ENCODE data around the gene PROX1. TPM values are rescaled to one million over a fixed set of nuclear protein-coding genes. Genes with fewer than 3 reads are reported as not detected.

The PROX1 gene
- total and polyA plus RNA-seq, 9 of the 15 experiments (the other 6 are each of a cell fraction or from before 2014, with no cell fraction given), result 0.14 to 0.22 TPM; not detected in 7

DNA sequence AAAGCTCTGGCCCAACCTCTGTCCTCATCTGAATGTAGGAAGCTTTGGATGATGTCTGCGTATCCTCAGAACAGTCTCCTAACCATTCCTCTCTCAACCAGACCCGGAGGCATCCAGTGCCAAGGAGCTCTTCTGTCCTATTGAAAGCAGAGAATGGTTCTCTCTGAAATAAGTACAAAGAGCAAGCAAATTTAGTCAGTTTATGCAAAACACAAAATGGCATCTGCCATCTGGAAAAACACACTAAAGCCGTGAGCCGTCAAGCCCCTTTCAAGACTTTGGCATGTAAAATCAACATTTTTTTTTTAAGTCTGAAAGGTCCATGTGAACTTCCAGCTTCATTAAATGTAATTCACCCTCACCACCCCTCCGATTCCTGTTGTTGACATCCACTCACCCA lies 21.7 kb upstream of the PROX1 start:
- Histone ChIP-seq H3K9ac (ENCODE audit: insufficient read depth in 1 of 2, low read depth in 2 of 2, low read length in 2 of 2) (no peak overlapping the region), H3K79me2 (ENCODE audit: control insufficient read depth, insufficient read depth, low read length) (no peaks in the 10 kb centered on the region), H2AFZ (ENCODE audit: low read depth, low read length) (no peak overlapping the region), H4K20me1 (replicated peaks; ENCODE audit: control insufficient read depth, insufficient read depth, low read length) (no peaks in the 10 kb centered on the region), H3K27me3 (ENCODE audit: control insufficient read depth in 2 of 2, insufficient read depth in 2 of 2, low read length in 2 of 2) (no peaks in the 10 kb centered on the region), H3K9me1 (ENCODE audit: control insufficient read depth, insufficient read depth, low read length) (no peaks in the 10 kb centered on the region), H3K4me1 (replicated peaks in 1 of 2; ENCODE audit: control insufficient read depth in 2 of 2, insufficient read depth in 2 of 2, low read length in 2 of 2) (no peaks in the 10 kb centered on the region), H3K4me2 (ENCODE audit: insufficient read depth, low read length) (no peak overlapping the region), H3K9me3 (replicated peaks; ENCODE audit: control insufficient read depth, insufficient read depth, low read depth, low read length) (no peaks in the 10 kb centered on the region), H3K36me3 (ENCODE audit: control insufficient read depth, insufficient read depth, low read length) (no peaks in the 10 kb centered on the region), H3K4me3 (no peak overlapping the region), H3K27ac (ENCODE audit: extremely low read depth, low read depth, low read length) (no peak overlapping the region)
- DNase-seq (ENCODE audit: extremely low read depth in 1 of 4, low spot score in 3 of 4) (no peak), FAIRE-seq (no peak), ATAC-seq (no peak)
- ChIA-PET POLR2A (no interaction called here), CTCF (ENCODE audit: low intra/inter-chr PET ratio) (no interaction called here)
- BruUV-seq (replicated peaks), result no TSS peak
- 0% methylated on average over 5 of the region's 5 CpGs for WGBS (ENCODE audit: insufficient coverage, low coverage, missing lambda C conversion rate)
- no peak for TF ChIP-seq MXI1 (IDR thresholded peaks at IDR 0.05; ENCODE audit: low read depth, low read length)
- TF ChIP-seq, protein P1, sequence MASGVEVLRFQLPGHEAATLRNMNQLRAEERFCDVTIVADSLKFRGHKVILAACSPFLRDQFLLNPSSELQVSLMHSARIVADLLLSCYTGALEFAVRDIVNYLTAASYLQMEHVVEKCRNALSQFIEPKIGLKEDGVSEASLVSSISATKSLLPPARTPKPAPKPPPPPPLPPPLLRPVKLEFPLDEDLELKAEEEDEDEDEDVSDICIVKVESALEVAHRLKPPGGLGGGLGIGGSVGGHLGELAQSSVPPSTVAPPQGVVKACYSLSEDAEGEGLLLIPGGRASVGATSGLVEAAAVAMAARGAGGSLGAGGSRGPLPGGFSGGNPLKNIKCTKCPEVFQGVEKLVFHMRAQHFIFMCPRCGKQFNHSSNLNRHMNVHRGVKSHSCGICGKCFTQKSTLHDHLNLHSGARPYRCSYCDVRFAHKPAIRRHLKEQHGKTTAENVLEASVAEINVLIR (CRISPR knock-in tag; IDR thresholded peaks at IDR 0.05), result no peak
- TF ChIP-seq PTBP1 (IDR thresholded peaks at IDR 0.05; ENCODE audit: low read depth, low read length), result no peak
- in situ Hi-C loops (cut with MboI), result no loop called here
- intact Hi-C loops (cut with micrococcal nuclease), result no loop called here

DNA sequence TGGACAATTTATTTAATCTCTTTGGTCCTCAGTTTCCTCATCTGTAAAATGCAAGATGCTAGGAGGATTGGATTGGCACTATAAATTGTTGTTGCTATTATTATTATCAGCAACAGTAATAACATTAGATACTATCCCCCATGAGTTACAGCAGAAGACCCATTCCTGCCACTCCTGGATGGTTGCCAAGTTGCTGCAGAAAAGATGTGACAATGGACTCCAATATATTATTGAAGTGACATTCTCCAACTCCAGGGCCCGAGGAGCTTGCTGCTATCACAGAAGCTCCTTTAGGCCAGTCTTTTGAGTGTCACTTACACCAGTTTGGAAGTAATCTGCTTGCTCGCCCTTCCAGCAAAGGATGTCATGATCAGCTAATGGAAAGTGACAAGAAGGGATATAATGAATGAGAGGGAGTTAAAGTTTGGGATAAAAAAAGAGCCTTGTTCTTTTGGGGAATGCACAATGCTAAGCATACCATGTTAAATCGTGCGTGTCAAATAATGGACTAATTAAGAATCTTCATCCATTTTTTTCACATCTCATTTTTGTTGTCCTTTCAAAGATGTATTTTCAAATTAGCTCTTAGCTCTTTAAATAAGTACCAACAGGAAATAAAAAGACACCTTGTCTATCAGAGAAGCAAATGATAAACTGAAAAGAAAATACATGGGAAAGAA lies 19.5 kb upstream of the PROX1 start:
- Histone ChIP-seq H3K27ac (ENCODE audit: extremely low read depth, low read depth, low read length) (no peak overlapping the region), H3K27me3 (ENCODE audit: control insufficient read depth in 2 of 2, insufficient read depth in 2 of 2, low read length in 2 of 2) (no peaks in the 10 kb centered on the region), H3K9me3 (replicated peaks; ENCODE audit: control insufficient read depth, insufficient read depth, low read depth, low read length) (no peaks in the 10 kb centered on the region), H4K20me1 (replicated peaks; ENCODE audit: control insufficient read depth, insufficient read depth, low read length) (no peaks in the 10 kb centered on the region), H3K9ac (ENCODE audit: insufficient read depth in 1 of 2, low read depth in 2 of 2, low read length in 2 of 2) (no peak overlapping the region), H3K9me1 (ENCODE audit: control insufficient read depth, insufficient read depth, low read length) (no peaks in the 10 kb centered on the region), H2AFZ (ENCODE audit: low read depth, low read length) (no peak overlapping the region), H3K36me3 (ENCODE audit: control insufficient read depth, insufficient read depth, low read length) (no peaks in the 10 kb centered on the region), H3K4me3 (no peak overlapping the region), H3K4me1 (replicated peaks in 1 of 2; ENCODE audit: control insufficient read depth in 2 of 2, insufficient read depth in 2 of 2, low read length in 2 of 2) (no peaks in the 10 kb centered on the region), H3K4me2 (ENCODE audit: insufficient read depth, low read length) (no peak overlapping the region), H3K79me2 (ENCODE audit: control insufficient read depth, insufficient read depth, low read length) (no peaks in the 10 kb centered on the region)
- no TSS peak for BruUV-seq (replicated peaks)
- FAIRE-seq (no peak), DNase-seq (ENCODE audit: extremely low read depth in 1 of 4, low spot score in 3 of 4) (no peak), ATAC-seq (no peak)
- TF ChIP-seq NFIC (IDR thresholded peaks at IDR 0.05) (peak; percentile 46), RBM39 (optimal IDR thresholded peaks at IDR 0.05; ENCODE audit: low read depth, low read length) (no peak)
- ChIA-PET CTCF (ENCODE audit: low intra/inter-chr PET ratio) (interaction anchor here (0.6 kb wide), 1 partner anchor 33 kb away, joined by 3 read pairs; no protein-coding TSS in a partner anchor), POLR2A (interaction anchor here (1.0 kb wide), 1 partner anchor 9 kb away, joined by 3 read pairs; no protein-coding TSS in a partner anchor)
- 0% methylated on average over 4 of the region's 4 CpGs for WGBS (ENCODE audit: insufficient coverage, low coverage, missing lambda C conversion rate)
- intact Hi-C loops (cut with micrococcal nuclease), result no loop called here
- in situ Hi-C loops (cut with MboI), result no loop called here

Data from K562 (cell line).